Colonic mucosa (tissue), 4 donors: Measurements from ENCODE around the gene OPCML. TPM values are rescaled to one million over a fixed set of nuclear protein-coding genes. Genes with fewer than 3 reads are reported as not detected.

Experiments
- DNase-seq: peaks from one replicate; pipeline ENCODE4 v3.0.0-alpha.2; 2020
- H3K27ac ChIP-seq: fragments of 200-600 bp; one replicate; pipeline ENCODE4 v1.8.0; 2021
- H3K27me3 ChIP-seq: fragments of 200-600 bp; one replicate; pipeline ENCODE4 v1.8.0; 2021
- H3K36me3 ChIP-seq: fragments of 200-600 bp; one replicate; pipeline ENCODE4 v1.8.0; 2021
- H3K4me1 ChIP-seq: fragments of 200-600 bp; one replicate; pipeline ENCODE4 v1.8.0; 2021; ENCODE audit warnings: mild to moderate bottlenecking
- H3K4me3 ChIP-seq: fragments of 200-600 bp; one replicate; pipeline ENCODE4 v1.8.0; 2021
- H3K9ac ChIP-seq, 2 donors: one replicate each; pipeline ENCODE4 v1.7.0; 2013; ENCODE audit warnings: control low read depth in 2 of 2, low read depth in 2 of 2, low read length in 2 of 2
- H3K9me3 ChIP-seq: fragments of 200-600 bp; one replicate; pipeline ENCODE4 v1.8.0; 2021
- intact Hi-C: fragments of 100-400 bp; cut with DNase I; formaldehyde crosslinking; loops from one replicate; pipeline ENCODE4 v1.14.1; 2022
- total RNA-seq, 2 donors: library from RNA; stranded (reverse); fragmentation: NEBNext Ultra II Directional in 1 of 2; extraction: Animal tissue kit (Norgen Biotek cat#: 25700) in 1 of 2; gene quantifications; one replicate each; pipeline ENCODE4 v1.2.1, GENCODE V29; 2021
- TF ChIP-seq, protein P1 (sequence below): fragments of 200-600 bp; IDR thresholded peaks from one replicate; pipeline ENCODE4 v1.8.0; 2022; ENCODE audit warnings: antibody characterized with exemption, mild to moderate bottlenecking
- donor health status: healthy.
- donor health status: DM: no; HTN: no; CAD: no.
- donor health status: DM: no; HTN: no; CAD: no.

OPCML gene
- total RNA-seq, 2 donors from 2014 or later, result 0.08 TPM; not detected in 1

DNA sequence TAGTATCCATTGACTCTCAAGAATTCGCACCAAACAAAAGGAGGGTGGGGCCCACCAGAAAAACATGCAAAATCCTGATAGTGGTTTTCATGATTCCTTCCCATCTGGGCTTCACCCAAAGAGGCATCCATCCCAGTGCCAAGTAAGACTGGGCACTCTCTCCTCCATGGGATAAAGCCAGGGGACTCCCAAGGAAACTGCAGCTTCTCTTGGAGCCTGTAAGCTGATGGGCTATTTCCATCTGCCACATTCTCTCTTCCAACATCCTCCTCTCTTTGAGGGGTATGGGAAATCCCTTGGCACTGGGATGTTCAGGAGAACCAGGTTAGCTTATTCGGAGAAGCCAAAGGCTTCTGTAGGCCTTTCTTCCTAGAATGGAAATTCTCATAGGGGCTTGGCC lies 10.8 kb downstream of the OPCML start:
- DNase-seq, result no peak
- TF ChIP-seq, protein P1, sequence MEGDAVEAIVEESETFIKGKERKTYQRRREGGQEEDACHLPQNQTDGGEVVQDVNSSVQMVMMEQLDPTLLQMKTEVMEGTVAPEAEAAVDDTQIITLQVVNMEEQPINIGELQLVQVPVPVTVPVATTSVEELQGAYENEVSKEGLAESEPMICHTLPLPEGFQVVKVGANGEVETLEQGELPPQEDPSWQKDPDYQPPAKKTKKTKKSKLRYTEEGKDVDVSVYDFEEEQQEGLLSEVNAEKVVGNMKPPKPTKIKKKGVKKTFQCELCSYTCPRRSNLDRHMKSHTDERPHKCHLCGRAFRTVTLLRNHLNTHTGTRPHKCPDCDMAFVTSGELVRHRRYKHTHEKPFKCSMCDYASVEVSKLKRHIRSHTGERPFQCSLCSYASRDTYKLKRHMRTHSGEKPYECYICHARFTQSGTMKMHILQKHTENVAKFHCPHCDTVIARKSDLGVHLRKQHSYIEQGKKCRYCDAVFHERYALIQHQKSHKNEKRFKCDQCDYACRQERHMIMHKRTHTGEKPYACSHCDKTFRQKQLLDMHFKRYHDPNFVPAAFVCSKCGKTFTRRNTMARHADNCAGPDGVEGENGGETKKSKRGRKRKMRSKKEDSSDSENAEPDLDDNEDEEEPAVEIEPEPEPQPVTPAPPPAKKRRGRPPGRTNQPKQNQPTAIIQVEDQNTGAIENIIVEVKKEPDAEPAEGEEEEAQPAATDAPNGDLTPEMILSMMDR, result no peak
- H3K27me3 ChIP-seq, result no peaks in the 10 kb centered on the region
- no peak overlapping the region for H3K4me3 ChIP-seq
- no peaks in the 10 kb centered on the region for H3K9me3 ChIP-seq
- no peaks in the 10 kb centered on the region for H3K4me1 ChIP-seq
- no peaks in the 10 kb centered on the region for H3K36me3 ChIP-seq
- intact Hi-C loops, result no loop called here
- H3K27ac ChIP-seq, result no peak overlapping the region
- no peak overlapping the region for H3K9ac ChIP-seq

DNA sequence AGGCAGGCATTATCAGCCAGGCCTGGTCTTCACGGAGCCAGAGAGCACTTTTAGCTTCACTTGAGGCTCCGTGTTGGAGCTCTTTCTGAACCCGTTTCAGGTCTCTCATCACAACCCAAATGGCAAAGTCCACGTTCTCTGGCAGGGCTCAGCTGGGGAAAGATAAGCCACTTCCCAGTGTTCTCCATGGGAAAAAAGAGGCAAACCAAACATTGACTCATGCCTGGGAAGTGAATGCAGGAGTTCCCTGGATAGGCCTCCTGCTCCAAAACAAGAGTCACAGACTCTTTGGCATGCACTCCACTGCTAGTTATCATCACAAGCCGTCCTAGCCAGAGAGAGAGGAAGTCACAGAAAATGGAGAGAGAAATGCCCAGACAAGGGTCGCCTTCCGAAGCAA lies 11.6 kb downstream of the OPCML start:
- Histone ChIP-seq H3K9ac (no peak overlapping the region), H3K27ac (no peak overlapping the region), H3K9me3 (no peaks in the 10 kb centered on the region), H3K36me3 (no peaks in the 10 kb centered on the region), H3K4me1 (no peaks in the 10 kb centered on the region), H3K4me3 (no peak overlapping the region), H3K27me3 (no peaks in the 10 kb centered on the region)
- DNase-seq, result no peak
- intact Hi-C loops, result no loop called here
- TF ChIP-seq, protein P1, result no peak

DNA sequence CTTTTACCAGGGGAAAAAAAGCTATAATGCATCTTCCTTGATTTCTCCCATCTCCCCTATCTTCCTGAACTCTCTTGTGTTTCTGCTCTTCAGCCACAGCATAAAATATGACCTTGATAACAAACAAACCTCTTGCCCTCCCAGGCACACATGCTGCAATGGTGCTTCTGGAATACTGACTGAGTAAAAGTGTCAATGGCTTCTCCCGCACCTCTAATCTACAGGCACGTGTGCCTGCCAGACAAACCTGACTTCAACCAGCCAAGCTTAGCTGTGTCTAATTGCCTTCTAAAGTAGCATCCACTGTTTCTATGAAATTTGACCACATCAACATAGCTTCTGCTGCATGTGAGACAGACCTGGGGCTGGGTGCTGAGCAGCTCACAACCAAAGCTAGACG lies 12.7 kb downstream of the OPCML start:
- intact Hi-C loops, result no loop called here
- DNase-seq, result no peak
- Histone ChIP-seq H3K36me3 (no peaks in the 10 kb centered on the region), H3K27me3 (no peaks in the 10 kb centered on the region), H3K9ac (no peak overlapping the region), H3K9me3 (no peaks in the 10 kb centered on the region), H3K4me3 (no peak overlapping the region), H3K27ac (no peak overlapping the region), H3K4me1 (no peaks in the 10 kb centered on the region)
- TF ChIP-seq, protein P1, result no peak

DNA sequence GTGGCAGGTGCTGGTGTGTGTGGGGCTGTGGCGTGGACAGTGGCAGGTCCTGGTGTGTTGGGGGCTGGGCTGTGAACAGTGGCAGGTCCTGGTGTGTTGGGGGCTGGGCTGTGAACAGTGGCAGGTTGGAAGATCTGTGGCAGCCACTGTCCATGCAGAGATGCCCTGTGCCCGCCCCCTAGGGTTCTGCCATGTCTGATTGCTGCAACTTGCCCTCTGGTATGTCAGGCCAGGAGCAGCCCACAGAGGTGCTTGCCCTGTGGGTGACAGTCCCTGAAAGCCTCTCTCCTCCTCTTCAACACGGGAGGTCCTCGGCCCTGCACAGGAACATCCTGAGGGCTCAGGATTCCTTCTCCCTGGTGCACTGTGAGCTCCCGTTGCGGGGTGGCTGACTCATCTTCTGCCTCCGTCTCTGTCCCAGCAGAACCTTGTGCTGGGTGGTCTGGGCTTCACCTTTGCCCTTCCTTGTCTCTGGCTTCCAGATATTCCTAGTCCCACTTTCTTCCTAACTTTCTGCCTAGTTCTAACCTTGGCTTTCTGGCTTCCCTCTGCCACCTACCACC lies 13.5 kb downstream of the OPCML start:
- H3K27me3 ChIP-seq, result no peaks in the 10 kb centered on the region
- TF ChIP-seq, protein P1, result no peak

DNA sequence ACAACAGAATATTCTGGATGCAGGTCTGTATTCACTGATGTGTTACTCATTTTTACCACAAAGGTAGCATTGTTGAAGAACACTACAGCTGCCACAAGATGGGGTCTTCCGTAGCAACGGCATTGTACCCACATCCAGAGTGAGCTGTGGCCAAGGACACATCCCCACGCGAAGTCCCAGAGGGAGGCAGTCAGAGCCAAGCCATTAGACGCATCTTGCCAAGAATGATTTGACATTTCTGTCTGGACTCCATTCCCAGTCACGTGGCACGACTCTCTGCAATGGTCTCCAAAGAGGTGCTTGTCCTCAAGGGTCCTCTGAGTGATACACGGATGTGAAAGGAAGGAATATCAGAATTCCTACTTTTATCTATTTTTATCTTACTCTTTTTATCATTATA lies 15.5 kb downstream of the OPCML start:
- Histone ChIP-seq H3K9ac (no peak overlapping the region), H3K4me3 (no peak overlapping the region), H3K4me1 (no peaks in the 10 kb centered on the region), H3K9me3 (no peaks in the 10 kb centered on the region), H3K36me3 (no peaks in the 10 kb centered on the region), H3K27me3 (no peaks in the 10 kb centered on the region), H3K27ac (no peak overlapping the region)
- intact Hi-C loops, result no loop called here
- TF ChIP-seq, protein P1, result no peak
- DNase-seq, result no peak

More for the DNA sequence above, 13.5 kb downstream of the OPCML start:
- no peaks in the 10 kb centered on the region for H3K36me3 ChIP-seq
- H3K4me1 ChIP-seq, result no peaks in the 10 kb centered on the region
- DNase-seq, result no peak
- no peaks in the 10 kb centered on the region for H3K9me3 ChIP-seq
- H3K27ac ChIP-seq, result no peak overlapping the region
- H3K9ac ChIP-seq, result no peak overlapping the region
- intact Hi-C loops, result no loop called here
- H3K4me3 ChIP-seq, result no peak overlapping the region
